NCI-H187 (cell line): Measurements from ENCODE around the gene CDH4.

Experiments
- DNase-seq, 2 experiments: peaks; one replicate each; lab custom pipeline; 2025; lab: John Stamatoyannopoulos, UW

CDH4 gene

DNA sequence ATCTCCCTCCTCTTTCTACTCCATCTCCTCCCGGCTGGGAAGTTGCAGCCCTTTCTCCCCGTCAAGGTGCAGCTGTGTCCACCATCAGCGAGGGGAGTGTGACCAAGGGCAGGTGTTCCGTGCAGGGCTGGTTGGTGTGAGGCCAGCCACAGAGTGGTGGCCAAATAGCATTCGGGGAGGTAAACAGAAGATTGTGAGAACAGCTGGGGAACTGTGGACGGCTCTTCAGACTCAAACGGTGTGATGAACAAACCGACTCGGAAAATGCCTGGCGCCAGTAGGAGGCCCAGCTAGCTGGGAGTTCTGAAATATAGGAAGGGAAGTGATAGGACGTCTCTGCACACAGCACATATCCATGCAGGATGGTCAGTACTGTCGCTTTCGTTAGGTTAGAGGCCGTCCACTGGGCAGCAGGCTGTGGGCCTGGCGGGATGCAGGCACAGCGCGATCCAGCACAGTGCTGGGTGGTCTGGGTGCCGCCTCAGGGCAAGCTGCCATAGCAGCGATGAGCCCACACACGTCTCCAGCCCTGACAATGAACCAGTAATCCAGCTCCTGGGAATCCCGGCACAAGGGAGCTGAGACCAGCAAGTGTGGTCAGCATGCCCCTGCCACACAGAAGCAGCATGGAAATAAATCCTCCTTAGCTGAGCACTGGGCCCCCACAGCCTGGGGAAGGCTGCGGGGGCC lies 555.6 kb downstream of the CDH4 start:
- peak in 1 of 2 experiments; percentile 51 for DNase-seq

DNA sequence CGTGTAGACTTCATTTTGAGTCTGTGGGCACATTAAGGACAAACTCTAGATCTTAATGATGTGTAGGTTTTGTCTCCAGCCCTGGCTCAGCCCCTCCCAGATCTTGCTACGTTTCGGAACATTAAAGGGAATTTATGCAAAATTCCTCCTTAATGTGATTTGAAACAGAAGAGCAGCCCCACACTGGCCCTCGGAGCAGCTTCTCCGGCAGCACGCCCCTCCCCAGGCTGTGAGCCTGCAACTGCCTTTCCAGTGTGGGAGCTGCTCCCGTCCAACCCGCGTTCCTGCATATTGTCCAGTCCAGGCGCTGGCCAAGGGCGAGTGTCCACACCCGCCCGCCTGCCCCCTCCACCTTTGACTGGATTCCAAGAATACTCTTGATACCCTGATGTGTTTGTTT lies 556.4 kb downstream of the CDH4 start:
- DNase-seq = no peak

GRCh38 chr20:61809006-61809770 lies 557.1 kb downstream of the CDH4 start:
- DNase-seq = no peak

GRCh38 chr20:61810066-61810737 lies 558.1 kb downstream of the CDH4 start:
- DNase-seq = no peak

GRCh38 chr20:61810738-61811135 lies 558.7 kb downstream of the CDH4 start:
- DNase-seq = no peak

GRCh38 chr20:61811166-61811565 lies 559.1 kb downstream of the CDH4 start:
- DNase-seq = no peak

GRCh38 chr20:61812121-61812844 lies 560.2 kb downstream of the CDH4 start:
- DNase-seq = no peak

- no peak for DNase-seq
Observed at GRCh38 chr20:61812845-61813485, 560.9 kb downstream of the CDH4 start.

GRCh38 chr20:61813791-61814190 lies 561.7 kb downstream of the CDH4 start:
- DNase-seq = no peak

- no peak for DNase-seq
Observed at GRCh38 chr20:61814244-61814643, 562.2 kb downstream of the CDH4 start.

- no peak for DNase-seq
Observed at GRCh38 chr20:61814726-61815125, 562.7 kb downstream of the CDH4 start.

- DNase-seq = no peak
Observed at GRCh38 chr20:61815176-61815575, 563.1 kb downstream of the CDH4 start.

DNA sequence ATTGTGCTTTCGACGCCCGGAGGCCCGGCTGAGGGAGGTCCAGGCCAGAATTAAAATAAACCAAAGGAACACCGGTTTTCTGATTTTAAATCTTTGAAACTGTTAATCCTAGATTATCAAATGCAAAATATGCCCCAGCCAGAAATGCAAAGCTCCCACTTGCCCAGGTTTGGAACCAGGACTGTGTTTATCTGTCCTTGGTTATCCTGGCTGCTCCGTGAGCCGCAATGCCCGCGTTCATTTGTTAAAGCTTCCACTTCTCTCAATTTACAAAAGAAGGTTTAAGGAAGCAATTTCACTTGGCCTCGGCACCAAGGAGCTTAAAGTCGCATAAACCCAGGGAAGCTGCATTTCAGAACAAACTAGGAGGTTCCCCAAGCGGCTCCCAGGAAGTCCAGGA lies 563.6 kb downstream of the CDH4 start:
- DNase-seq = no peak

DNA sequence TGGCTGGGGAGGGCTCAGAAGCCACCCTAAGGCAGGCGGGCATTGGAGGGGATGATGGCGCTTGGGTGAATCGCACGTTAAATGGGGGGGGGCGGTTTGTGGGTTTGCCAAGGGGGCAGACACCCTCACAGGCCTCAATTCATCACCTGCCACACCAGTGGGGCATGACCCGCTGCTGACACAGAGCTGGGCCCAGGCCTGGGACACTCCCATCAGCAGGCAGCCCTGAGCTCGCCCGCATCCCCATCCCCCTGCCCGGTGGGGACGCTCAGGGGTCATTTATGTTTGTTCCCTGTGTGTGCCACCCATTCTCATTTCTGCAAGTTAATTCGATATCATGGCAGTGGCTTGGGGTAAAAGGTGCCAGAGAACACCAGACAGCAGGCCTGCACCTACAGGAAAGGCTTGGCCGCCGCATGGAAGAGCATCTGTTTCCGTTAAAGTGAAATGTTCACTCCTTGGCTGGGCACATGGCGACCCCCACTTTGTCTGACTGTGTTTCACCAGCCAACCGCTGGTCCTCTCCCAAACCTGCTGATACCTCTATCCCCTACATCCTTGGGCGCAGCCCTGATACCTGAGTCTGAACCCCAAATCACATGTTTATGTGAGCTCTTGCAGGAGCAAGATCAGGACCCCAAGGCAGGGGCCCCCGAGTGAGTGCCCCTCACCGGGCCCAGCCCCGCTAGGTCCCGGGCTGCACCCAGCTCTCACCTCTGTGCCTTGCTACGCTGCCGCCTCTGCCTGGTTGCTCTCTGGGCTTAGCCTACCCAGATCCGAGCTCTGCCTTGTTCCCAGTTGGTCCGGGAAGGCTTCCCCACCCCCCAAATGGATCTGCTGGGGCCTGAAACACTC lies 564.8 kb downstream of the CDH4 start:
- no peak for DNase-seq

DNA sequence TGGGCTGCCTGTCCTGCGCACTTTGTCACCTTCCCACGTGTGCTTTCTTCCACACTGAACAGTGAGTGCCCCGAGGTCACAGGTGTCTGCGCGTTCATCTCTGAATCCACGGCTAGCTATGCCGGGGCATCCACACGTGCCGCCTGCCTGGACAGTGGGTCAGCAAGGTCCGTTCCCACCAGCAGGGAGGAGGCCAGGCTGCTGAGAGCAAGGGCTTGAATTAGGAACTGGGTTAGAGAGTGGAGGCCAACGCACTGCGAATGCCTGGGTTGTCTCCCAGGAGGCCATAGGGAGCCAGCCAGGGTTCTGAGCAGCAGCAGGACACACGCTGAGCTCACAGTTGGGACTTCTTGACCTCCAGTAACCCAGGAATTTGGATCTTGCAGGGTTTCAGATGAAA lies 565.5 kb downstream of the CDH4 start:
- no peak for DNase-seq

GRCh38 chr20:61818746-61819573 lies 566.9 kb downstream of the CDH4 start:
- DNase-seq = no peak

- no peak for DNase-seq
Observed at GRCh38 chr20:61819574-61819846, 567.4 kb downstream of the CDH4 start.

DNA sequence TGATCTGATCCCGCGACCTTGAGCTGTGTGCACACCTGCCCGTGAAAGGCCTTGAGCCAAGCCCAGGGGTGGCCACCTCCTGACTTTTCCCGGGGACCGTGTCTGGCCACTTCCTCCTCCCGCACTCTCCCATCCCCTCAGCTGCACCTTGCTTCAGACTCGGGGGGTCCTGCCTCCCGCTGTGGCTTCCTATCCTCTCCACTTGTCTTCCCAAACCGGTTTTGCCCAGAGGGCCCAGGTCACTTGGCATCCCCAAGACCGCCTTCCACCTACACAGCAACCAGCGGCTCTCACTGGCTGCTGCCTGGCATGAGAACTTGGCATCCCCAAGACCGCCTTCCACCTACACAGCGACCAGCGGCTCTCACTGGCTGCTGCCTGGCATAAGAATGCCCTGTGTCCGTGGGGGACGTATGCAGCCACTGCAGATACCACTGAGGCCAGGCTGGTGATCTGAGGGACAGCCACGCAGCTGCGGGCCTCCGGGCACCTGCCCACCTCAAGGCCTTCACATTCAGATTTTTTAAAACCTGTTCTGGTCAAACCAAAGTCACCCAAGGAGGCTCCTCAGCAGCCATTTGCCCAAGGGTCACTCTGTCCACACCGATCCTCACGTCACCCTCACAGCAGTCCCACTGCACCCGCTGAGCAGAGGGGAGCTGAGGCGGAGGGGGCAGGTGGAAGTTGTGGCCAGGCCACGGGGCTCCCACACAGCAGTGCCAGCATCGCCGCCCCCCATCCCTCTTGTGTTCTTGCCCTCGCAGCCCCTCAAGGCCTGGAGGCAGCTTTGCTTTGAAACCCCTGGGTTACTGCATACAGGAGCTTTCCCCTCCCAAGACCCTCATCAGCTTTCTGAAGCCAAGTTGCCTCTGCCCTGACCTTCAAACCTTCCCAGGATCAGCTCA lies 568.1 kb downstream of the CDH4 start:
- DNase-seq = no peak

- DNase-seq = no peak
Observed at GRCh38 chr20:61821735-61822134, 569.7 kb downstream of the CDH4 start.
